ENCODE data around the gene HINT2.
A peak's percentile ranks its signal among the peaks of the same experiment; 100 is the strongest.

GRCh38 chr9:35814106-35814840 is 569 bp downstream of the HINT2 start:
- 0 out of 2 replicates have a peak, but pooled peaks have one; percentile 10 for TF ChIP-seq CTCF (conservative IDR thresholded peaks at IDR 0.05; ENCODE audit: low read depth, low read length)
- TF ChIP-seq EZH2 (IDR thresholded peaks at IDR 0.05; ENCODE audit: borderline replicate concordance, low read depth, low read length, poor library complexity, severe bottlenecking), result no peak

Data from A673 (cell line).